HG02943 (cell line): Measurements from ENCODE around the gene ACCS.

Experiments
- ATAC-seq: cut with Tn5 transposase; IDR thresholded peaks from one replicate; pipeline ENCODE4 v1.9.1; 2021; ENCODE audit warnings: mild to moderate bottlenecking, low read depth, moderate library complexity; ENCODE audit not compliant: unreplicated experiment

The ACCS gene, protein sequence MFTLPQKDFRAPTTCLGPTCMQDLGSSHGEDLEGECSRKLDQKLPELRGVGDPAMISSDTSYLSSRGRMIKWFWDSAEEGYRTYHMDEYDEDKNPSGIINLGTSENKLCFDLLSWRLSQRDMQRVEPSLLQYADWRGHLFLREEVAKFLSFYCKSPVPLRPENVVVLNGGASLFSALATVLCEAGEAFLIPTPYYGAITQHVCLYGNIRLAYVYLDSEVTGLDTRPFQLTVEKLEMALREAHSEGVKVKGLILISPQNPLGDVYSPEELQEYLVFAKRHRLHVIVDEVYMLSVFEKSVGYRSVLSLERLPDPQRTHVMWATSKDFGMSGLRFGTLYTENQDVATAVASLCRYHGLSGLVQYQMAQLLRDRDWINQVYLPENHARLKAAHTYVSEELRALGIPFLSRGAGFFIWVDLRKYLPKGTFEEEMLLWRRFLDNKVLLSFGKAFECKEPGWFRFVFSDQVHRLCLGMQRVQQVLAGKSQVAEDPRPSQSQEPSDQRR

DNA sequence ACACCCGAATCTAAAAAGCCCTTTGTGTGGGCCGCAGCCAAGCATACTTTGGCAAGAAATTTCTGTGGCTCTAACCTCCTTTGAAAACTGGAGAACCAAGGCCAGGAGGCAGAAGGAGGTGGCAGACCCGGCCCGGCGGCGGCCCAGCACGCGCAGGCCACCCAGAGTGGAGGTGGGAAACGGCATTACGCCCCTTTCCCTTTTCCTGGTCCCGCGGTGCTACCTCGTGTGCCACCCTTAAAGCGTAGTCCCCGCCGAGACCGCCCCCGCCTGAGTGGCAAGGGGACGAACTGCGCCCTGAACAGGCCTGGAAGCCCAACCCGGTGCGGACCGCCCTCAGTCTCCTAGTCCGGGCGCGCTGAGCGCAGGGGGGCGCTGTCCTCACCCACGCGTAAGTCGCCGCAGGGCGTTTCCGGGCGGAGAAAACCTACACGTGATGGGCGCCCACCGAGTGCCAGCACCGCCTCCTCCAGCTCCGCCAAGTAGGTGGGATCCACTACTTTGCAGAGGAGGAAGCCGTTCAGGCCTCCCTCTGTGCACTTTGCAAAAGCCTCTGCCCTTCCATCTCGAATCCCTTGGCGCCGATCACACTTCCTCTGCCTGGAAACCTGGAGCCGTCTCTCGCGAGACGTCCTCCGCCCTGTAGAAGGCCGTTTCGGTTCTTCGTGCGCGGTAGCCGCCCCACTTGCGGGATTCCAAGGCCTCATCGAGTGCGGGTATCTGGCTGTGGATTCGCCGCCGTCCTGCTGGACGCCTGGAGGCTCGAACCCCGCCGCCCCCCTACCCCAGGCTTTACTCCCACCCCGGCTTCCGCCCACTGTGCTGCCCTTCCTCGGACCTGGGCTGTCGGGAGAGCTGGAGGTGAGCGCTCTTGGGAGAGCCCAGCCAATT, at the start of gene ACCS:
Gene ACCS (plus strand): TSS at position 430 of the 891 bp plus-strand sequence. CDS start 1,358 bp downstream, outside the sequence.
- peak; percentile 97 for ATAC-seq

DNA sequence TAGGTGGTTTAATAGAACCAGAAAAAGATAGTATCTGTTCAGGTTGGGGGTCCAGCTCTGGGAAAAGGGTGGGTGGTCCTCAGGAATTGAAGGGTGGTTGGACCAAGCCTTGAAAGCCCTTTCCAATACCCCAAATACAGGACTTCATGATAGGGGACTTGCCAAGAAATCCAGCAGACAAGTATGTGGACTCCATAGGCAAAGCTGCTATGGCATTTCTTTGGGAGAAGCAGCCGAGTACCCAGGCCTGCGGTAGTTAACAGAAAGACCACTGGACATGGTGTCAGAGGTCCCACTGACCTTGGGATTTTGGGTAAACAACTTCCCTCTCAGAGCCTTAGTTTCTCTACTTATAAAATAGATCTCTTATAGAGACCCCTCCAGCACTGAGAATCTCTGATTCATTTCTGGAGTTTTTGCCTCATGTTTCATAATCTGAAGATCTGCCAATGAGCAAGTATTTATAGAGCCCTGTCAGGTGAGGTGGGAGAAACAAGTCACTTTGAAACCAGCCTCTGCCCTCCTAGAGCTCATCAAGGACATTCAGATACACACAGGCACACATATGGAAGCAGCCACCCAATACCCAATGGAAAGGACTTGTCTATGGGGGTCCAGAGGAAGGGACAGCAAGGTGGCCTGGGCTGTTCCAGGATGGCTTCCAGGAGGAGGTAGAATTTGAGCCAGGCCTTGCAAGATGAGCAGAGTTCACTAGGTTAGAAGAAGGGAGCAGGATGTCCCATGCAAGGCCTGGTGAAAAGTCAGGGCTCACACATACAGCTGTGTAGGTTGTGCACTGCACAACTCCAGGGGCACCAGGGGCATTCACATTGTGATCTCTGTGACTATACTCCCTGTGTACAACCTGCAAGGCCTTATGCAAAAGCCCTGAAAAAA, 49.3 kb upstream of the ACCS start:
- ATAC-seq: no peak

GRCh38 chr11:44017443-44018126, 48.5 kb upstream of the ACCS start:
- no peak for ATAC-seq

DNA sequence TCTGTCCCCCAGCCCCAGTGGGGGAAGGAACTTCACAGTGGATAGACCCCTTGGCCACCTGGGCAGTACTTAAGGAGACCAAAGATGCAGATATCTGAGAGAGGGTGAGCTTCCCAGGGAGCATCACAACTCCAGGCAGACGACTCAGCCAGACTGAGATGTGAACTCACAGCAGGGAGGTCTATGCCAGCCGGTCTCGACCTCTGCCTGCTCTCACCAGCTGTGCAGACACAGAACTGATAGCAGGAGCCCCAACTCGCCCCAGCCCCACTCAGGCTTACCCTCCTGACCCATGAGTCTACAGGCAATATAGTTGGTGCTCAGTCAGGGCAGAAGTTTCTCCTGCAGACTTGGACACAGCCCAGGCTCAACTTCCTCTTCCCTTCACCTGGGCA, 47.9 kb upstream of the ACCS start:
- ATAC-seq: no peak

DNA sequence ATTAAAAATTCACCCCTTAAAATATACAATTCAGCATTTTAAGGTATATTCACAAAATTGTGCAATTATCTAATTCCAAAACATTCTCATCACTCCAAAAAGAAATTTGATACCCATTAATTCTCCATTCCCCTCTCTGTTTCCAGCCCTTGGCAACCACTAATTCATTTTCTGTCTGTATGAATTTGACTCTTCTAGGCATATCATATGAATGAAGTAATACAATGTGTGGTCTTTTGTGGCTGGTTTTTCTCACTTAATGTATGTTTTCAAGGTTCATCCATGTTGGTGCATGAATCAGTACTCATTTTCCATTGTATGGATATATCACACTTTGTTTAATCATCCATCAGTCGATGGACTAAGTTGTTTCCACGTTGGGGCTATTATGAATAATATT, 47.2 kb upstream of the ACCS start:
- ATAC-seq: no peak

- ATAC-seq: no peak
Observed at GRCh38 chr11:44024977-44025376, 41.1 kb upstream of the ACCS start.

DNA sequence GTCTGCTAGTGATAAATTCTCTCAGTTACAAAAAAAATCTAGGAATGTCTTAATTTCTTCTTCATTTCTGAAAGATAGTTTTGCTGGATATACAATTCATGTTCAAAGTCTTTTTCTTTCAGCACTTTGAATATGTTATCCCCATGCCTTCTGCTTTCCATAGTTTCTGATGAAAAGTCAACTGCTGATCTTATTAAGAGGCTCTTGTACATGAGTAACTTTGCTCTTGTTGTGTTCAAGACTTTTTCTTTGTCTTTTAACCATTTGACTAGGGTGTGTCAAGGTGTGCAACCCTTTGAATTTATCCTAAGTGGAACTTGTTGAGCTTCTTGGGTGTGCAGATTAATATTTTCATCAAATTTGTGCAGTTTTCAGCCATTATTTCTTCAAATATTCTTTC, 40.3 kb upstream of the ACCS start:
- no peak for ATAC-seq

DNA sequence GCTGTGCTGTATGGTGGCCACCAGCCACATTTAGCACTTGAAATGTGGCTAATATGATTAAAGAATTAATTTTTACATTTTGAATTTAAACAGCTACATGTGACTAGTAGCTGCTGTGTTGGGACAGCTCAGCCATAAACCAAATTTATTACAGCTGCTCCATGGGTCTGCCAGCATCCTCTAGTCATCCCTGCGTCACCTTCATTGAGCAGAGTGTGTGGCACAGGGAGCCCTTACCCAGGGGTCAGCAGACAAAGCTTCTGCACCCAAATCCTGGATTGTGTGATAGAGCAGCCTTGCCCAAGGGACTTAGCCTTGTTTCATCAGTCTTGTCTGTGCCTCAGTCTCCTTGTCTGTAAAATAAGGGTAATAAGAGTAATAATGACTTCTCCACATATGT, 37.7 kb upstream of the ACCS start:
- no peak for ATAC-seq

DNA sequence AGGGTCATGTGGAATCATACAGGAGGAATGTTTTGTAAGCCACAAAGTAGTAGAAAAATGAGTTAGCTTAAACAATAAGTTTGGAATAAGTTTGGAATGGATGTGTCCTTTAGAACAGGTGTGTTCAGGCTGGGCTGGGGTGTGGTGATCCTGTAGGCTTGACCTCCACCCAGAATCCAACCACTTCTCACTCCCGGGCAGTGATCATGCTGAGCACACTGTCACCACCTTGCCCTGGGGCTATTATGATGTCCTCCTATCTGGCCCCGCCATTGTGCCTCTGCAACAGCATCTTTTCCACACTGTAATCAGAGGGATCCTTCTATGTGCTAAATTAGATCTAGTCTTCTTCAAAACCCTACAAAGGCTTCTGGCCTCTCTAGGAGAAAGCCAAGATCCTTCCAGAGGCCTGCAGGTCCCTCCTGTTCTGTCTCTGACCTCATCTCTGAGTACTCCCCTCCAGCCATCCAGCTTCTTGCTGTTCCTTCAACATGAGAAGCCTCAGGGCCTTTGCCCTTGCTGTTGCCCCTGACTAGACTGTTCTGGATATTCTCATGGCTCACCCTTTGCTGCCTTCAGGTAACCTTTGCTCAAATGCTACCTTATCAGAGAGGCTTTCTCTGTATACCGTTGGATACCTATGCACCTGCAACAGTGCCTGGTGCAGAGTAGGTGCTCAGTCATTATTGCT, 37.1 kb upstream of the ACCS start:
- ATAC-seq: no peak

- ATAC-seq: no peak
Observed at GRCh38 chr11:44029507-44029845, 36.6 kb upstream of the ACCS start.

- ATAC-seq: no peak
Observed at GRCh38 chr11:44029977-44030911, 35.8 kb upstream of the ACCS start.

DNA sequence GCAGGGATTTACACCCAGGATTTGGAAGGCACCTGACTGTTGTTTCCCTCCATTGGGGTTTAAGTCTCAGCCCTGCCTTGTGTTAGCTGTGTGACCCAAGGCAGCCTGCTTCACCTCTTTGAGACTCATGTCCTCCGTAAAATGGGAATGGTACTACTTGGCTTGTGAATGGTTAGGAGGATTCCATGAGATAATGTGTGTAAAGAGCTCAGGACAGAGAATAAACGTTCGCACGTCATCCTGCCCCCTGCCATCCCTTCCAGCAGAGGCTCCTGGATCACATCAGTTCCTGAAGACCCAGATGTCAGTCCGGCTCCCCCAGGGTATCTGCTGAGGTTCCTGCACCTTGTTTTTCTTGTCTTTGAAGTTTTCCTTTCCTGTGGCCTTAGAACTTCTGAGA, 35.1 kb upstream of the ACCS start:
- ATAC-seq: no peak

GRCh38 chr11:44031549-44031948, 34.5 kb upstream of the ACCS start:
- no peak for ATAC-seq

DNA sequence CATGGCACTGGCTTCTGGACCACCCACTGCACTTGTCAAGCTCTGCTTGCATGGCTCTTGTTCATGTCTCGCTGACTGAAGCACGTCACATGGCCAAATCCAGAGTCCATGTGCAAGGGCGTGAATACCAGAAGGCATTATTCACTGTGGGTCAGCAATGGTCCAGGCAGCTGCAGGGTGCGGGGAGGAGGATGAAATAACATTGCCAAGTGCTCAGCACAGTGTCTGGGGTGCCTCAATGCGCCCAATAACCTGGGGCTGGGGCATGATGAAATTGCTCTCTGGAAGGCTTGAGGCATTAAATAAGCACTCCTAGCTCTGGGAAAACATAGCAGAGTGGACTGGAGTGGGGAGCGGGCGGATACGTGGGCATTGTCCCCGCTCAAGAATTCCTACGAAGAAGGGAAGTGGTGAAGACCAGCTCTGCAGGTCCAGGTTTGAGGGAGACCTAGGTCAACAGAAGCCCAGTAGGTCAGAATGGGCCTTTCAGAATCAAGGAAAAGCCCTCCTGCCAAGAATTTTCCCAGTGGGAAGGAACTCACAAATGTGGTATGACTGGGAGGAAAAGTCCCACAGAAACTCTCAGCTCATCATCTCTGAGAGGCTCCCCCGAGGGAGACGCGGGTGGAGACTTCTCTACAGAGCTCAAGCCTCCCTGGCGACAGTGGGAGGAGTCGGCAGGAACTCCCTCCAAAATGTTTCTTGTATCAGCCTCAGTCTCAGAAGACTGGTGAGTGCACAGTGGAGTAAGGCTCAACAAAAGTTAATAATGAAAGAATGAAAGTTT, 33.6 kb upstream of the ACCS start:
- ATAC-seq: no peak

- ATAC-seq: no peak
Observed at GRCh38 chr11:44033411-44033850, 32.6 kb upstream of the ACCS start.

- ATAC-seq: no peak
Observed at GRCh38 chr11:44033856-44034255, 32.2 kb upstream of the ACCS start.

GRCh38 chr11:44034639-44035038, 31.4 kb upstream of the ACCS start:
- ATAC-seq: no peak
